ENCODE measurements around the gene HEBP2.

DNA sequence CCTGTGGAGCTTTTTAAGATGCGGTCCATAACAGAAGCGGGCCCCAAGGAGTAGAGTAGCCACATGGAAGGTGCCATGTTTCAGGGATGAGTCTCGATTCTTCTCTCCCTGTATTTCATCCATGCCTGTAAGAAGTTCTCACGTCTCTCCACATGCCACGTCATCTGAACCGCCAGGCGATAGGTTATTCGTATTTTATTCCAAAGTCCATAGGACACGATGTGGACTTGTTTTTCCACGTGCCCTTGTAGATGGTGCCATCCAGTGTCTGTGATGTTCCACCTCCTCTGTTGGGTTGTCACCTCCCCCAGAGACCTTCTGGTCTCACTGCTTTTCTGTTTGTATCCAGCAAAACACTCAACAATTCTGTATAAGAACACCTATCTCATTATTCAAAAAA lies 17.6 kb downstream of the HEBP2 start:
- TF ChIP-seq CTCF (IDR thresholded peaks at IDR 0.05; ENCODE audit: borderline replicate concordance, extremely low read depth, low read length, poor library complexity, severe bottlenecking) (no peak), EZH2 (IDR thresholded peaks at IDR 0.05; ENCODE audit: borderline replicate concordance, low read depth, low read length, severe bottlenecking) (no peak)

All from DND-41 (cell line).